H9 (cell line): Measurements from ENCODE around the gene AKT1S1. TPM values are rescaled to one million over a fixed set of nuclear protein-coding genes. Genes with fewer than 3 reads are reported as not detected.

Source experiments
- DNase-seq: peaks from one replicate; pipeline ENCODE4 v3.0.0-alpha.2; 2017
- H2AFZ ChIP-seq: one replicate; pipeline ENCODE4 v1.6.1; 2013; ENCODE audit warnings: mild to moderate bottlenecking, low read length, control low read depth, moderate library complexity
- H2AK5ac ChIP-seq: 2 replicates; pipeline ENCODE4 v1.6.1; 2013; ENCODE audit warnings: low read length, control low read depth, mixed read lengths; ENCODE audit not compliant: insufficient read length
- H2BK120ac ChIP-seq: one replicate; pipeline ENCODE4 v1.6.1; 2013; ENCODE audit warnings: low read depth, mild to moderate bottlenecking, low read length, control low read depth, inconsistent platforms; ENCODE audit not compliant: poor library complexity, severe bottlenecking
- H2BK12ac ChIP-seq: 2 replicates; pipeline ENCODE4 v1.6.1; 2013; ENCODE audit warnings: low read length, control low read depth, mixed read lengths, low read depth; ENCODE audit not compliant: insufficient read length
- H2BK15ac ChIP-seq: 2 replicates; pipeline ENCODE4 v1.6.1; 2013; ENCODE audit warnings: low read depth, low read length, control low read depth
- H2BK20ac ChIP-seq: one replicate; pipeline ENCODE4 v1.6.1; 2013; ENCODE audit warnings: low read depth, mild to moderate bottlenecking, low read length, control low read depth, inconsistent platforms; ENCODE audit not compliant: poor library complexity, severe bottlenecking
- H2BK5ac ChIP-seq: 2 replicates; pipeline ENCODE4 v1.6.1; 2013; ENCODE audit warnings: low read length, control low read depth, mixed read lengths; ENCODE audit not compliant: insufficient read length
- H3K14ac ChIP-seq: 2 replicates; pipeline ENCODE4 v1.6.1; 2013; ENCODE audit warnings: low read length, control low read depth; ENCODE audit not compliant: insufficient read depth
- H3K18ac ChIP-seq: 2 replicates; pipeline ENCODE4 v1.6.1; 2013; ENCODE audit warnings: low read depth, mild to moderate bottlenecking, mixed read lengths, low read length, control low read depth; ENCODE audit not compliant: insufficient read length
- H3K23ac ChIP-seq: 2 replicates; pipeline ENCODE4 v1.6.1; 2013; ENCODE audit warnings: low read length, control low read depth, mixed read lengths, low read depth; ENCODE audit not compliant: insufficient read length
- H3K23me2 ChIP-seq: 2 replicates; pipeline ENCODE4 v1.6.1; 2013; ENCODE audit warnings: low read depth, mild to moderate bottlenecking, mixed read lengths, low read length, control low read depth; ENCODE audit not compliant: insufficient read length, poor library complexity, severe bottlenecking
- H3K27ac ChIP-seq: 2 replicates; pipeline ENCODE4 v1.5.1; 2013; ENCODE audit warnings: low read length, control low read depth, mixed read lengths, low read depth; ENCODE audit not compliant: insufficient read length
- H3K27me3 ChIP-seq: 2 replicates; pipeline ENCODE4 v1.6.1; 2013; ENCODE audit warnings: low read length, control low read depth, inconsistent platforms; ENCODE audit not compliant: insufficient read depth
- H3K4ac ChIP-seq: 2 replicates; pipeline ENCODE4 v1.6.1; 2013; ENCODE audit warnings: low read depth, mild to moderate bottlenecking, control low read depth, inconsistent platforms, low read length, moderate library complexity
- H3K4me1 ChIP-seq: 2 replicates; pipeline ENCODE4 v1.6.1; 2013; ENCODE audit warnings: low read length, control low read depth, inconsistent platforms; ENCODE audit not compliant: insufficient read depth
- H3K4me2 ChIP-seq: 2 replicates; pipeline ENCODE4 v1.6.1; 2013; ENCODE audit warnings: low read length, control low read depth, mixed read lengths; ENCODE audit not compliant: insufficient read length, insufficient read depth
- H3K56ac ChIP-seq: 2 replicates; pipeline ENCODE4 v1.6.1; 2013; ENCODE audit warnings: low read depth, mild to moderate bottlenecking, mixed read lengths, low read length, control low read depth; ENCODE audit not compliant: insufficient read length
- H3K79me1 ChIP-seq: 2 replicates; pipeline ENCODE4 v1.6.1; 2013; ENCODE audit warnings: low read depth, mild to moderate bottlenecking, moderate library complexity, low read length, control low read depth, inconsistent platforms; ENCODE audit not compliant: insufficient read depth, poor library complexity, severe bottlenecking
- H3K79me2 ChIP-seq: 2 replicates; pipeline ENCODE4 v1.6.1; 2013; ENCODE audit warnings: low read length, control low read depth, inconsistent platforms; ENCODE audit not compliant: insufficient read depth
- H3K9ac ChIP-seq: 2 replicates; pipeline ENCODE4 v1.6.1; 2013; ENCODE audit warnings: low read length, control low read depth, mixed read lengths; ENCODE audit not compliant: insufficient read length; ENCODE audit errors: extremely low read depth
- H3K9me3 ChIP-seq: one replicate; pipeline ENCODE4 v1.6.1; 2013; ENCODE audit warnings: low read depth, low read length, inconsistent platforms; ENCODE audit not compliant: control insufficient read depth
- H3T11ph ChIP-seq: one replicate; pipeline ENCODE4 v1.6.1; 2013; ENCODE audit warnings: mild to moderate bottlenecking, low read length, control low read depth, inconsistent platforms
- H4K20me1 ChIP-seq: one replicate; pipeline ENCODE4 v1.6.1; 2013; ENCODE audit not compliant: control insufficient read depth, insufficient read length, insufficient read depth
- H4K5ac ChIP-seq: 2 replicates; pipeline ENCODE4 v1.6.1; 2013; ENCODE audit warnings: low read depth, mild to moderate bottlenecking, mixed read lengths, low read length, control low read depth; ENCODE audit not compliant: insufficient read length
- H4K8ac ChIP-seq: replicated peaks from 2 replicates; pipeline ENCODE4 v1.6.1; 2013; ENCODE audit warnings: low read length, control low read depth, mixed read lengths, low read depth; ENCODE audit not compliant: insufficient read length
- H4K91ac ChIP-seq: 2 replicates; pipeline ENCODE4 v1.6.1; 2013; ENCODE audit warnings: low read depth, mild to moderate bottlenecking, moderate library complexity, mixed read lengths, low read length, control low read depth; ENCODE audit not compliant: insufficient read length
- H3K27ac Mint-ChIP-seq, 3 experiments: 2 replicates in 2 of 3; 3 replicates in 1 of 3; pipeline ENCODE4 v1.8.0; 2020 to 2021; ENCODE audit warnings: mixed read lengths in 3 of 3, mild to moderate bottlenecking in 1 of 3, moderate library complexity in 1 of 3
- H3K27me3 Mint-ChIP-seq: 2 replicates; pipeline ENCODE4 v1.8.0; 2021; ENCODE audit warnings: low read depth, mild to moderate bottlenecking, moderate library complexity, mixed read lengths
- H3K36me3 Mint-ChIP-seq, 3 experiments: 2 replicates in 2 of 3; 3 replicates in 1 of 3; pipeline ENCODE4 v1.8.0; 2020 to 2021; ENCODE audit warnings: low read depth in 3 of 3, mixed read lengths in 3 of 3; ENCODE audit not compliant: insufficient read depth in 1 of 3
- H3K4me1 Mint-ChIP-seq, 2 experiments: 2 replicates each; pipeline ENCODE4 v1.8.0; 2020; ENCODE audit warnings: mixed read lengths in 2 of 2
- H3K4me3 Mint-ChIP-seq, 2 experiments: 2 replicates in 1 of 2; 3 replicates in 1 of 2; pipeline ENCODE4 v1.8.0; 2020 to 2021; ENCODE audit warnings: mild to moderate bottlenecking in 2 of 2, mixed read lengths in 2 of 2, moderate library complexity in 1 of 2
- H3K9me3 Mint-ChIP-seq, 2 experiments: 2 replicates in 1 of 2; 3 replicates in 1 of 2; pipeline ENCODE4 v1.8.0; 2020; ENCODE audit warnings: mild to moderate bottlenecking in 2 of 2, mixed read lengths in 2 of 2, moderate library complexity in 1 of 2
- CTCF ChIP-seq: fragments of 200-600 bp; sonication (generic); conservative IDR thresholded peaks from 3 replicates; pipeline ENCODE4 v1.8.0; 2021; ENCODE audit warnings: antibody characterized with exemption, mild to moderate bottlenecking
- WGBS: extraction: QIAGEN DNeasy Blood & Tissue Kit; methylation state at CpG from one replicate; pipeline ENCODE4 v1.1.7; 2013; ENCODE audit warnings: missing lambda C conversion rate, low lambda C conversion rate, mixed read lengths; ENCODE audit not compliant: insufficient read length; ENCODE audit errors: extremely low coverage; 5-methylcytosine and 5-hydroxymethylcytosine counted together
- total RNA-seq: library from RNA; stranded (reverse); gene quantifications from 2 replicates; pipeline ENCODE4 v1.2.1, GENCODE V29; 2021

AKT1S1 gene
- total RNA-seq, 1 experiment from 2014 or later = 43.5 TPM

GRCh38 chr19:49857061-49857837 is 19.9 kb downstream of the AKT1S1 start:
- Histone ChIP-seq H3K18ac (no peak overlapping the region), H2AFZ (no peak overlapping the region), H3K9me3 (no peaks in the 10 kb centered on the region), H2BK5ac (no peak overlapping the region), H4K20me1 (peaks cover 6% of the 10 kb centered on the region), H3K23ac (no peak overlapping the region), H3K23me2 (peaks cover under 1% of the 10 kb centered on the region), H3K4ac (no peak overlapping the region), H3K4me1 (no peaks in the 10 kb centered on the region), H3K27ac (no peak overlapping the region), H3K56ac (no peak overlapping the region), H3K79me1 (peaks cover 11% of the 10 kb centered on the region), H2BK15ac (no peak overlapping the region), H3K9ac (no peak overlapping the region), H3K27me3 (no peaks in the 10 kb centered on the region), H3K14ac (no peak overlapping the region; the same call in 1 of the 2 replicates), H3T11ph (no peak overlapping the region), H2BK20ac (no peak overlapping the region), H4K5ac (no peak overlapping the region), H4K8ac (no peak overlapping the region), H3K79me2 (peaks cover 9% of the 10 kb centered on the region; the same call in 1 of the 2 replicates), H4K91ac (no peak overlapping the region), H2AK5ac (no peak overlapping the region), H3K4me2 (no peak overlapping the region), H2BK12ac (no peak overlapping the region), H2BK120ac (no peak overlapping the region)
- peak; percentile 48 for DNase-seq
- Mint-ChIP-seq H3K4me3 (no peak overlapping the region), H3K4me1 (peaks cover 15 to 25% of the 10 kb centered on the region in 2 experiments), H3K27ac (peak overlapping the region in 1 of 3 experiments; percentile 80; a peak in 3 of 7 replicates), H3K36me3 (peaks cover 21 to 75% (median 68%) of the 10 kb centered on the region in 3 experiments), H3K9me3 (no peaks in the 10 kb centered on the region), H3K27me3 (peaks cover 2% of the 10 kb centered on the region; the same call in 1 of the 2 replicates)
- TF ChIP-seq CTCF = no peak
- no CpG with 5 or more reads among the region's 26 CpGs for WGBS
